ENCODE results near the gene SYT2.
"Not testable (repeated sequence)": the region's sequence is repeated elsewhere in the genome, so short reads cannot be mapped to it uniquely, and the experiment has no call there.

Gene SYT2

DNA sequence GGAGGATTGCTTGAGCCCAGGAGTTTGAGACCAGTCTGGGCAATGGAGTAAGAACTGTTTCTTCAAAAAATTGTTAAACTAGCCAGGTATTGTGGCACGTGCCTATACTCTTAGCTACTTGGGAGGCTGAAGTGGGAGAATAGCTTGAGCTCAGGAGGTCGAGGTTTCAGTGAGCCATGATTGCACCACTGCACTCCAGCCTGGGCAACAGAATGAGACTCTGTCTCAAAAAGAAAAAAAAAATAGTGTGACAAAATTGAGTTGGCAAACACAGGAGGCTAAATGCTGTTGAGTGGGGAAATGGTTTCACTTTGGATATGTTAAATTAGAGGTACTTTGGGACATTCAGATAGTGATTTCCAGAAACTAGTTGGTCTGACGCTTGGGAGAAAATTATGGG is 163.9 kb downstream of the SYT2 start:
- not testable (repeated sequence) for DNase-seq (ENCODE audit: low read depth in 3 of 3)

DNA sequence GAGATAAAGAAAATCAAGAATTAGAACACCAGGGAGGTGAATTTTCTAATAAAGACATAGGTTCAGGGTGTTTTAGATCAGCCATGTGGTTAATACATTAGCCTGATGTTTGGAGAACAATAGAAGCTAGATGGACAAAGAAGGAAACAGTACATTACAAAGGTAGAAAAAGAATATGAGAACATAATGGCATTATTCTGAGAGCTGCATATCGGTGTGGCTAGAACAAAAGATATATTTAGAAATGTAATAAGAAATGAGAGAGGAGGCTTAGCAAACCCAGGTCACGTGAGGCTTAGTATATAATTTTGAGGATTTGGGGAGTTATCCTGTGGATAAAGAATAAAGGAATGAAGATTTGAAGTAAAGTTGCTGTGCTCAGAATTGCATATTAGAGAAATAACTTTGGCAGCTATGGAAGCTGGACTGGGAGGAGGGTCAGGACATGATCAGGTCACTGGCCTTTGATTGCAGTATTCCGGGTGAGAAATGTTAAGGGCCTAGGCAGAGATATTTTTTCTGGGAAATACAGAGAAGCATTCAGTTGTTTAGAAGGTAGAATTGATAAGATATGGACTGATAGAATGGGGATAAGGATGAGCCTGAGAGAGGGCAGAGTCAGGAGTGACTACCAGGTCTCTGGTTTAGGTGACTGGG is 164.5 kb downstream of the SYT2 start:
- DNase-seq (ENCODE audit: low read depth in 3 of 3): not testable (repeated sequence)

DNA sequence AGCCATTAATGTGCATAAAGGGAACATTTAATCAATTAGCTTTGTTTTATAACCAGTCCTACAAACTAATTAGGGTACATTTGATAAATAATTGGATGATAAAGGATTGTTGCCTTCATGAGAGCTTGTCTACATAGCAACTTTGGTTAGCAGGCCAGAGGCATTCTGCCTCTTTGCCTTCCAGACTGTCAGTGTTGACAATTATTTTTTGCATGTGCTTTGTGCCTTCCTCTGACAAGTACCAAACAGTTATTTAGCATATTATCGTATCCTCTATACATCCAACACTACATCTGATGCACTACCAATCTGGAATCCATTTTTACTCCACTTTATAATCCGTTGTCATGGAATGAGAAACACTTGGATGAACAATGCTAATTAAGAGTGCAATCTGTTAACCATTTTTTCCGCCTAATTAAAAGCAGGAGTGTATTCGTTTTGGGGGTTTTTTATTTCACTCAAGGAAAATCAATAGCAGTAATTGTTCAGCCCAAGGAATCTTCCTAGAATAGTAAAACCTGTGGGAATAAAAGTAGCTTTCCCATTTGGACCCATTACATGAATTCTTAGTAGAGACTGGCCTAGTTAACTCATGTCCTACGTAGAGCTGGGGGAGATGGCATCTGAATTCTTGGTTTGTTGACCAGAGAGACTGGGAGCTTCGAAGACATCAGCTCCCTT is 165.3 kb downstream of the SYT2 start:
- not testable (repeated sequence) for DNase-seq (ENCODE audit: low read depth in 3 of 3)

DNA sequence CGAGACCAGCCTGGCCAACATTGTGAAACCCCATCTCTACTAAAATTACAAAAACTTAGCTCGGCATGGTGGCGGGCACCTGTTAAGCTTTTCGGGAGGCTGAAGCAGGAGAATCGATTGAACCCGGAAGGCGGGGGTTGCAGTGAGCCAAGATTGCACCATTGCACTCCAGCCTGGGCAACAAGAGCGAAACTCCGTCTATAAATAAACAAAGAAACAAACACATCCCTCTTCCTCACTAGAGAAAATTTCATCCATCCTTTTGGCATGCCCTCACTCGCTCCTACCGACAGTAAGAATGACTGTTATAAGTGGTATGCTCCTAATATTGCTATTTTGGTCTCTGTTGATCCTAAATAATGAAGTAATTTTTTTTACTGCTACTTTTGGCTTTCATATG is 166.7 kb downstream of the SYT2 start:
- DNase-seq (ENCODE audit: low read depth in 3 of 3): not testable (repeated sequence)

DNA sequence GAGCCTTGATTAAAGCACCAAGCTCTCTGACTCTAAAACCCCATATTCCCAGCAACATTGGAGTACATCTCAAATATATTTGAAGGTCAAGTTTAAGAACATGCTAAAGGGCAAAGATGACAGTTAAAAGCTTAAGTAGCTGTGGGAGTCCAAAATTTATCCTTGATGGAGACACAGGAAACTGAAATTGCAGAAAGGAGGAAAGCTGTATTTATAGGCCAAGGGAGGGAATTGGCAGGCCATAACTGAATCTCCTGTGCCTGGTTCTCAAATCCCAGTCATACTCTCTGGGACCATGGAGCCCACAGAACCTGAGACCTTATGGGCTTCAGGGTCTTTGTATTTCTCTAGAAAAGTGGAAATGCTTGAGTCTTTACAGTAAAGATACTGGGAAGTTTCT is 167.8 kb downstream of the SYT2 start:
- not testable (repeated sequence) for DNase-seq (ENCODE audit: low read depth in 3 of 3)

DNA sequence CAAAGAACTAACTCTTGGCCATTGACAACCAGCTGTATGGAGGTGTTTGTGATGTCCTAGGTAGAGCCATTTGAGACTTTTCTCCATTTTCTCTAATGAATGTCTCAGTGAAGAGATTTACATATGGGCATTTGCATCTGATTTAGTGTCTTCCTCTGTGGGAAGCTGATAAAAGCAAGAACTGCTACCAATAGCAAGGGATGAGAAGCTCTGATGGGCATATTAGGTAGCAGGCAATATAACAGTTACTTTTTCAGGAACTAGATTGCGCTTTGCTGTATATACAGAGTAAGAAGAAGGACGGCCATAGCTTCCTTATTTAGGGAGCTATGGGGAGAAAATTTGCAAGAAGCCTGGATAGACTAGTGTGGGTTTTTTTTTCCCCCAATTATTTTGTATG is 169.4 kb downstream of the SYT2 start:
- DNase-seq (ENCODE audit: low read depth in 3 of 3): not testable (repeated sequence)
